HG02884 (cell line): Measurements from ENCODE around the gene SNAI3.

Experiments
- ATAC-seq: cut with Tn5 transposase; IDR thresholded peaks from one replicate; pipeline ENCODE4 v1.9.1; 2021; ENCODE audit warnings: mild to moderate bottlenecking, moderate library complexity; ENCODE audit not compliant: unreplicated experiment

The SNAI3 gene

DNA sequence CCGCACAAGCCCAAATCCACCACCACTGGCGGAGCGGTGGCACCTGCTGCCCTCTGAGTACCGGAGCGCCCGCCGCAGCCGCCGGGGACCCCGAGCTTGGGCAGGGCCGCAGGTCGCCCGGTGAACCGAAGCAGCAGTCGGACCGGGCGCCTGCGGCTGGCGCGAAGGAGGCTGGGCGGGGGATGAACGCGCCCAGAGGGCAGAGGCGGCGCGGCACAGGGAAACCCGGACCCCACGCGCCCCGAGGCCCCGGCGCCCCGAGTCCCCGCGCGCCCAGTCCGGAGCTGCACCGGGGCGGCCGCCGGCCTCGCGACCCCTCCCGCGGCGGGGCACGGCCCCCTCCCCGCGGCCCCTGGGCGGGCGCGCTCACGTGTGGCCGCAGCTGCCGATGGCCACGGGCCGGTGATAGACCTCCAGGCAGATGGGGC lies 19.5 kb upstream of the SNAI3 start:
- ATAC-seq: no peak

DNA sequence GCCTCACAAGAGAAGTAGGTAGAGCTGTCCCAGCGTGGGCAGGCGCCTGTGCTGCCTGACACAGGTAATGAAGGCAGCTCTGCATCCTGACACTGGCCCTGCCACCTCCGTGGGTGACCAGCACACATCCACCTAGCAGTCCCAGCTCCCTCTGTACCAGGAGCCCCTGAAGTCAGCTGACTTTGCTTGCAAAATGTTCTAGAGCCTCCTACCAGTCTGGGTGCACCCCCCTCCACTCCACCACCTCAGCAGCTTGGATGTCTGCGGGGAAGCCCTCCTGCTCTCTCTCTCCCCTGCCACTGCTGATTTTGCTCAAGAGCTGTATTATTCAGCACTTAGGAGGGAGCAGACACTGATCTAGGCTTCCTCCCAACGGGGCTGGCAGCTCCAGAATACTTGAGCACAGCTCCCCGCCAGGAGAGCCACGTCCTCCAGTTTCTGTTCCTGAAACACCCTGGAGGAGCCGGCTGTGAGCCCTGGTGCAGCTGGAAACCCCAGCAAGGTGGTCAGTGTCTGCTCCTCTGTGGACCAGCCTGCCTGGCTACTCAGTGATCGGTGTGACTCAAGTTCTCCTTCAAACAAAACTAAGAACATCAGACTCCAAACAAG lies 18.9 kb upstream of the SNAI3 start:
- ATAC-seq: no peak

DNA sequence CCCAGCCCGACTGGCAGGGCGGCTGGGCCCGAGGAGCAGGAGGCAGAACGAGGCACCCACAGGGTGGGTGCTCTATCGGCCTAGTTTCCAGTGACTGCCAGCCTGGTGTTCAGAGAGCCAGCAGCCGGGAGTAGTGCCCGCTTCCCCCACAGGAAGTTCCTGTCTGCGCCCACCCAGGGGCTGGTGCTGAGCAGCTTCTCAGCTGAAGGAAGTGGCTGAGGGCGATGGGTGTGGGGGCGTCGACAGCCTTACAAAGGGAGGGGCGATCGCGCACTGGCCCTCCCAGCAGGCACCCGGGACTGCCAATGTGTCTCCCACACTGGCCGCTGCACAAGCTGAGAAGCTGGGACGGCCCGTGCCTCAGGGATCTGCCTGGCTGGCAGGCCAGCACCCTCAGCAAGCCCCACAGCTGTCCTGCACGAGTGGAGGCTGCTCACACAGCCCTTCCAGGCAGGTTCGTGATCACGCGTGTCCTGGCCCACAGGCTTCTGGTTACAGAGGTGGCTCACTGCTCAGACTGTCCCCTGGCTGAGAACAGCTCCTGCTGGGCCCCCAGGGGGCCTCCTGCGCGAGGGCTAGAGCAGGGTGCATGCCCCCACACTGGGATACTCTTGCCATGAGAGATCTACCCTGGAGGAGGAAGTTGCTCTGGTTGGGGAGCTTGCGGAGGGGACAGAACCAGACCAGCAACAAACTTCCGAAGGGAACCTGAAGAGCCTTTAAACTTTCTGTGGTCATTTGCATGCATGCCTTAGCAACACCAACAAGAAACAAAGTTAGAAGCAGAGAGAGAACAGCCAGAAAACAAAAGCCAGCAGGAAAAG lies 17.4 kb upstream of the SNAI3 start:
- ATAC-seq: no peak

- ATAC-seq: no peak
Measured at GRCh38 chr16:88702371-88703210, 16.3 kb upstream of the SNAI3 start.

DNA sequence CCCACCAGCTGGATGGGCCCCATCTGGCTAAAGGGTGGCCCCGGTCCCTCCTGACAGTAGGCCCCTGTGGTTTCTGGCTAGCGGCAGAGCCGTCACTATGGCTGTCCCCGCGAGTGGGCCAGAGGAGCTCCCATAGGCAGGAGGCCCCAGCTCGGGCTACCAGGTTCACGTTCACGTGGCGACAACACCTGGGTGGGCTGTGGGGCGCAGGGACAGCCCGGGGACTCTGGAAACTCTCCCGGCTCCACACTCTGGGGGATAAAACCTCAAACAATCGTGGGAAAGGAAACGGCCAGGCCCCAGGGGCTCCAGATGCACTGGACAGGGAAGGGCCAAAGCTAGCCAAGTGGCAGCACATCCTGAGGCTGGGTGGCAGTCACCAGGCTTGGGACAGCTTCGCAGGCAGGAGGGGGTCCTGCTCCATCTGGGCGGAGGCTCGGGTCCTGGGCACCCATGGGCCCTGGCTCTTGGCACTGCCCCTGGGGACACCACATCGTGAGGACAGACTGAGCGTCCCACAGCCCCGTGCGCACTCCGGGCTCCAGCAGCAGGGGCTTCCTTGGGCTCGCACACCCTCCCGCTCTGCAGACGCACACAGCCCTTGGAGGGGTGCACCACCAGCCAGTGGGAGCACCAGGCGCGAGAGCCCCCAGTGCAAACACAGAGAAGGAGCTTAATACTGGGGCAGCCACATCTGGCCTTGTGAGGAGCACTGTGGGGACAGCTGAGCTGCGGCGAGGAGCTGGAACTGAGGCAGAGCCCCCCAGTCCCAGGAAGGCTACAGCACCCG lies 15.5 kb upstream of the SNAI3 start:
- no peak for ATAC-seq

- peak; percentile 64 for ATAC-seq
Measured at GRCh38 chr16:88700636-88701482, 14.6 kb upstream of the SNAI3 start.

DNA sequence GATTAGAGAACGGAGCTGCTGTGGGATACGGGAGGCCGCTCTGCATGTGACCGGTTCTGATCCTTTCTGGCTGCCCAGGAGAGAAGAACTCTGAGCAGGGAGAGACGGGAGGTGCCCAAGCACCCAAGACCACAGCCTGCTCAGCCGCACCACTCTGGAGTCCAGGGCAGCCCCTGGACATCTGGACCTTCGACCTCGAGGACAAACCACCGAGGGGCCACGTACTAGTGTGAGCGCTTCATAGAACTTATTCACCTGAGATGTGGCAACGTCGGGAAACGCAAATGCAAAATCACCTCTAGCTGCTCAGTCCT lies 14.0 kb upstream of the SNAI3 start:
- ATAC-seq: no peak

- ATAC-seq: no peak
Measured at GRCh38 chr16:88699180-88699579, 12.9 kb upstream of the SNAI3 start.

GRCh38 chr16:88698646-88699045 lies 12.3 kb upstream of the SNAI3 start:
- no peak for ATAC-seq

GRCh38 chr16:88697831-88698615 lies 11.7 kb upstream of the SNAI3 start:
- no peak for ATAC-seq

GRCh38 chr16:88697116-88697830 lies 11.0 kb upstream of the SNAI3 start:
- no peak for ATAC-seq

- ATAC-seq: no peak
Measured at GRCh38 chr16:88696441-88696840, 10.1 kb upstream of the SNAI3 start.

GRCh38 chr16:88695753-88696152 lies 9.4 kb upstream of the SNAI3 start:
- no peak for ATAC-seq

DNA sequence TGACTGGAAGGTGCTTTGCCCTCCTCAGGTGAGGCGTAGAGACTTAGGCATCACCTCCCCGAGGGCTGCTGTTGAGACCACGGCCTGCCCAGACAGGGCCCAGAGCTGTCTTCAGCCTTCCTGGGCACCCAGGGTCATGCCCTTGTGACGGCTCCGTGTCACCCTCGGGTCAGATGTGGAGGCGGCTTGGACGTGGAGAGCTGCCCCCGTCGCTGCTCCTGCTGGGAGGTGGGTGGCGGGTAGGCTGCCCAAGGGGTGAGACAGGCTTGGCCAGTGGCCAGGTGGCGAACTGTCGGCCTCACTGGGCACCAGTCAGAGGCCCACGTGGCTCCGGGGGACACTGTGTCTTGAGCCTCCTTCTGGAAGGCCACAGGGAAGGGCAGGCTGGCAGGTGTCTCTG lies 8.9 kb upstream of the SNAI3 start:
- ATAC-seq: no peak

DNA sequence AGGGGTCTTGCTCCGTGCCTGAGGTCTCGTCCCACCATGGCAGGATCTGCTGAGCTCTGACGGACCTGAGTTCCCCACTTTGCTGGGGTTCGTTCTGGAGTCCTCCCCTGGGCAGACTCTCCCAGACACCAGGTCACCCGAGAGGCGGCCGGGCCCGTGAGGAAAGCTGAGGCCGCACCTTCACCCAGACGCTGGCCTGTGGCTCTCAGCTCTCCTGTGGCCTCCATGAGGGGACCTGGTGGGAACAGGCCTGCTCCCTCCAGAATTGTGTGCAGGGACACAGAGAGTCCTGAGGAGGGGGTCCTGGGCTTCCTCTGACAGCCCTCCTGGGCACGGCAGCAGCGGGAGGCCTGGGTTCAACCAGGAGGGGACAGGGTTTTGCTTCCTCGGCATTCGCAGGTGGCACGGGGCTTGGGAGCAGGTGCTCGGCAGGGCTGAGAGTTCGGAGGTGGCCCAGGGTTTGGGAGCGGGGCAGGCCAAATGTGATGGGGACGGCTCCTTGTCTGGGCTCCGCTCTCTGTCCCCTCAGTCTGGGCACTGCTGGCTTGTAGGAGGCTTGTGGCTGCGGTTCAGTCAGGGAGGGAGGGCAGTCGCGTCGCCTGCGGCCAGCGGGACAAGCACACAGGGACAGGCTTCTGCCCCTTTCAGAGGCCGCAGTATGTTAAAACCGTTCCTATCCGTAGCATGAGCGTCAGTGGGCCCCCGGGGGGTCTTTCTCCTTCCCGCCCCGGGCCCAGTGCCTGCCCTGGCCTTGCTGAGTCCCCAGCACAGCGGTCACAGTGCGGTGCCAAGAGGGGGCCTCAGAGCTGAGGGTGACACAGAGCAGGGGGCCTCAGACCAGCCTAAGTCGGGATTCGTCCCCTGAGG lies 8.1 kb upstream of the SNAI3 start:
- no peak for ATAC-seq

- no peak for ATAC-seq
Measured at GRCh38 chr16:88693420-88694177, 7.3 kb upstream of the SNAI3 start.

- no peak for ATAC-seq
Measured at GRCh38 chr16:88692861-88693260, 6.6 kb upstream of the SNAI3 start.
